Umbilical cord (tissue), 2 donors: ENCODE measurements around the gene VIL1. TPM values are rescaled to one million over a fixed set of nuclear protein-coding genes. Genes with fewer than 3 reads are reported as not detected.

Experiments used
- DNase-seq: peaks from one replicate; pipeline ENCODE4 v3.0.0-alpha.2; 2015; ENCODE audit warnings: low spot score
- total RNA-seq: library from RNA; depleted of rRNA; stranded (reverse); fragments of >200 nt; gene quantifications from one replicate; pipeline ENCODE4 v1.2.3, GENCODE V29; 2014; ENCODE audit warnings: low replicate concordance; ENCODE audit not compliant: insufficient read depth

Gene VIL1
- 2.4 TPM for total RNA-seq

GRCh38 chr2:218418717-218419458 lies at the start of gene VIL1:
VIL1 (plus strand) TSS chr2:218419123; CDS start chr2:218423779, 4,656 bp downstream.
- no peak for DNase-seq

DNA sequence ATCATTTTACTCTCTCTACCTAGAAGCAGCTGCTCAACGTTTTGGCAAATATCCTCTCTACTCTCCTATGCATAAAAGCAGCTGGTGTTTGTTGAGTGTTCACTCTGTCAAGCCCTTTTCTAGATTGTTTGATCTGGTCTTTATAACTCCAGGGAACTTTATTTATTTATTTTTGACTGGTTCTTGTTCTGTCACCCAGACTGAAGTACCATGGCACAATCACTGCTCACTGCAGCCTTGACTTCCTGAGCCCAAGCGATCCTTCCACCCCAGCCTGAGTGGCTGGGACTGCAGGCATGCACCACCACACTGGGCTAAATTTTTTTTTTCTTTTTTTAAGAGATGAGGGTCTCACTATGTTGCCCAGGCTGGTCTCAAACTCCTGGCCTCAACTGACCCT lies 49.6 kb upstream of the VIL1 start:
- DNase-seq: no peak

GRCh38 chr2:218370410-218371063 lies 48.4 kb upstream of the VIL1 start:
- peak; percentile 57 for DNase-seq

GRCh38 chr2:218371983-218372350 lies 47.0 kb upstream of the VIL1 start:
- no peak for DNase-seq

DNA sequence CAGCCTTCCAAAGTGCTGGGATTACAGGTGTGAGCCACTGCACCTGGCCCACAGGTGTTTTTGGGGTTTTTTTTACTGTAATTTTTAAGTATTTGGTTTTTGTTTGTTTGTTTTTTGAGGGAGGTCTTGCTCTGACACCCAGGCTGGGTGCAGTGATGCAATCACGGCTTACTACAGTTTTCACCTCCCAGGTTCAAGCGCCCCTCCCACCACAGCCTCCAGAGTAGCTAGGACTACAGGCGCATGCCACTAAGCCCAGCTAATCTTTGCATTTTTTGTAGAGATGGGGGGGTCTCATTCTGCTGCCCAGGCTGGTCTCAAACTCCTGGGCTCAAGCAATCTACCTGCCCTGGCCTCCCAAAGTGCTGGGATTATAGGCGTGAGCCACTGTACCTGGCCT lies 44.1 kb upstream of the VIL1 start:
- no peak for DNase-seq

DNA sequence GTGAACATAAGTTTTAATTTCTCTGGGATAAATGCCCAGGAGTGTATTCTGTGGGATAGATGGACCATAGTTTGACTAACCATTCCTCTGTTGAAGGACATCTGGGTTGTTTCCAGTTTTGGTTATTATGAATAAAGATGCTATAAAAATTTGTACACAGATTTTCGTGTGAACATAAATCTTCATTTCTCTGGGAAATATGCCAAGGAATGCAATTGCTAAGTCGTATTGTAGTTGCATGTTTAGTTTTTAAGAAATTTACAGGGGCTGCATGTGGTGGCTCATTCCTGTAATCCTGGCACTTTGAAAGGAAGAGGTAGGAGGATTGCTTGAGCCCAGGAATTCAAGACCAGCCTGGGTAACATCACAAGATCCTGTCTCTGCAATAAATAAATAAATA lies 43.7 kb upstream of the VIL1 start:
- peak; percentile 79 for DNase-seq

DNA sequence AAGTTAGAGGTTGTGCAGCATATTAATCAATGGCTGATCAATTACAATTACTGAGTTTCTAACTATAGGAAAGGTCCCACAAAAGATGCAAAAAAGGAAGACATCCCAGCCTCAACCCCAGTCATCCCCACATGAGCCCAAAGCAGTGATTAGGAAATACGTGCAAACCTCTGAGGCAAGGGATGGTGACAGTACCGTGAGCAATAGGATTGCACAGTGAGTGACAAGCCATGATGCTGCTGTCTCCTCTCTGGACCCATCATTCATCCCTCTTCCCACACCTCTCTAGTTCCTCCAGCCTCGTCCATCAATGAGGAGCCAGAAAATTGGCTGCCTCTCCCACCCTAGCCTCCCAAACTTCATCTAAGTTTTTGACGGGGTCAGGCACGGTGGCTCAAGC lies 40.9 kb upstream of the VIL1 start:
- DNase-seq: no peak

GRCh38 chr2:218381916-218382366 lies 37.0 kb upstream of the VIL1 start, which contains the start of gene SLC11A1:
SLC11A1 (plus strand) TSS chr2:218382273; CDS start chr2:218382369, 96 bp downstream.
- peak; percentile 42 for DNase-seq

DNA sequence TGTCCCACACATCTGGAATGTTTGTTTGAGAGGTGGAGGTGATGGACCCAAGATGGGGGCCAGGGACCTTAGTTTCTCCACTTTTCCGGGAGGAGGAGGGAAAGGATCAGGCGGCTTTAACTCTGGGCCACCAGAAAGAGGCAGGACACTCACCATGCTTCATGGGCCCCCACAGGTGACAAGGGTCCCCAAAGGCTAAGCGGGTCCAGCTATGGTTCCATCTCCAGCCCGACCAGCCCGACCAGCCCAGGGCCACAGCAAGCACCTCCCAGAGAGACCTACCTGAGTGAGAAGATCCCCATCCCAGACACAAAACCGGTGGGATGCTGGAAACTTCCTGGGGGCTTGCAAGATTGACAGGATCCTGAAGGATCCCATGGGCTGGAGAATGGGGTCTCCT lies 36.1 kb upstream of the VIL1 start:
- DNase-seq: no peak

DNA sequence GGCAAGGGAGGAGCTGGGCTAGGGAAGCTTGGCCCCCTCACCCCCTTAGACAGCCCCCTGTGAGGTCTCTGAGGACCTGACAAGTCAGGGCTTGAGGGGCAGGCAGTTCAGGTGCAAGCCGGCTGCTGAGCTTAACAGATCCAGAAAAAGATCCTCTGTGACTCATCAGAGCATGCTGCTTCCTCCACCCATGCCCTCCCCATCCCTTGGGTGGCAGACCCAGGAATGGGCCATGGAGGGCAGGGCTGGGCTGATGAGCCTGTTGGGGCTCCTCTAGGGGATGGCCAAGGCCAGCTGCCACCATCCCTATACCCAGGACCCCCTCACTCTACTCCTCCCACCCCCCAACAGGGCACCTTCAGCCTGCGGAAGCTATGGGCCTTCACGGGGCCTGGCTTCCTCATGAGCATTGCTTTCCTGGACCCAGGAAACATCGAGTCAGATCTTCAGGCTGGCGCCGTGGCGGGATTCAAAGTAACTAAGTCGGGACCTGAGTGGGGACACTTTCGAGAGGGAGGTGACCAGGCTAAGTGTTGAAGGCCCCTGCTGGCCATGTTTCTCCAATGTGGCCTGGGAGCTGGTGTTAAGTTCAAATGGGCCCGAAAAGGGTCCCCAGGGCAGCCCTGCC lies 34.9 kb upstream of the VIL1 start:
- DNase-seq: peak; percentile 76

- DNase-seq: no peak
Observed at GRCh38 chr2:218384975-218385374, 33.9 kb upstream of the VIL1 start.

GRCh38 chr2:218386505-218387368 lies 32.2 kb upstream of the VIL1 start:
- DNase-seq: no peak

DNA sequence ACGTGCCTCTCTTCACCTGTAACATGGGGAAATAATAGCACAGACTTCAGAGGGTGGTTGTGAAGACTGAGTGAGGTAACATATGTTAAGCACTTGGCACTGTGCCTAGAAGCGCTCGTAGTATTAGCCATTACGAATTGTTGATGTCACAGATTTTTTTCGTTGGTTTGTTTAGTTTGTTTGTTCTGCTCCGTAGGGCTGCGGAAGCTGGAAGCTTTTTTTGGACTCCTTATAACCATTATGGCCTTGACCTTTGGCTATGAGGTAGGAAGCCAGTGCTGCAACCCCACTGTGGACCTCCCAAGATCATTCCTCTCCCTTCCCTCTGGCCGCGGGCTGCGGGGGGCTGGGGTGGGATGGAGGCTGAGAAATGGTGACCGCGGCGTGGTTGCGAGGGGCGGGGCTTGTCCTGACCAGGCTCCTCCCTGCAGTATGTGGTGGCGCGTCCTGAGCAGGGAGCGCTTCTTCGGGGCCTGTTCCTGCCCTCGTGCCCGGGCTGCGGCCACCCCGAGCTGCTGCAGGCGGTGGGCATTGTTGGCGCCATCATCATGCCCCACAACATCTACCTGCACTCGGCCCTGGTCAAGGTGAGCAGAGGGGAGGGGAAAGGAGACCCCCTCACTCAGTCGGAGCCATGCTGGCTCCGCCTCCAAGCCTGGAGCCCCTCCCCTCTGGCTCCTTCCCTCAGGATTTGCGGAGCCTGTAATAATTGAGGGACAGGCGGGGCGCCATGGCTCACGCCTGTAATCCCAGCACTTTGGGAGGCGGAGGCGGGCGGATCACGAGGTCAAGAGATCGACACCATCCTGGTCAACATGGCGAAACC lies 31.3 kb upstream of the VIL1 start:
- peak; percentile 63 for DNase-seq

GRCh38 chr2:218389333-218390150 lies 29.4 kb upstream of the VIL1 start:
- no peak for DNase-seq

DNA sequence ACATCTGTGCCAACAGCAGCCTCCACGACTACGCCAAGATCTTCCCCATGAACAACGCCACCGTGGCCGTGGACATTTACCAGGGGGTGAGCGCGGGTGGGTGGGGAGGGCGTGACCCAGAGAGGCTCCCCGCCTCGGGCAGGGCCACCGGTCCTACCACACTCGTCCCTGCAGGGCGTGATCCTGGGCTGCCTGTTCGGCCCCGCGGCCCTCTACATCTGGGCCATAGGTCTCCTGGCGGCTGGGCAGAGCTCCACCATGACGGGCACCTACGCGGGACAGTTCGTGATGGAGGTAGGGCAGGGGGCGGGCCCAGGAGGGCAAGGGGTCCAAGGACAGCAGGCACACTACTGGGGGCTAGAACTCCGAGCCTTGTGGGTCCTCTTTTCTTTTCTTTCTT lies 27.7 kb upstream of the VIL1 start:
- no peak for DNase-seq

GRCh38 chr2:218392459-218392858 lies 26.5 kb upstream of the VIL1 start:
- no peak for DNase-seq

GRCh38 chr2:218392891-218393462 lies 25.9 kb upstream of the VIL1 start:
- DNase-seq: no peak

- no peak for DNase-seq
Observed at GRCh38 chr2:218393750-218394290, 25.1 kb upstream of the VIL1 start.
